ENCODE results near the gene PLIN5.

DNA sequence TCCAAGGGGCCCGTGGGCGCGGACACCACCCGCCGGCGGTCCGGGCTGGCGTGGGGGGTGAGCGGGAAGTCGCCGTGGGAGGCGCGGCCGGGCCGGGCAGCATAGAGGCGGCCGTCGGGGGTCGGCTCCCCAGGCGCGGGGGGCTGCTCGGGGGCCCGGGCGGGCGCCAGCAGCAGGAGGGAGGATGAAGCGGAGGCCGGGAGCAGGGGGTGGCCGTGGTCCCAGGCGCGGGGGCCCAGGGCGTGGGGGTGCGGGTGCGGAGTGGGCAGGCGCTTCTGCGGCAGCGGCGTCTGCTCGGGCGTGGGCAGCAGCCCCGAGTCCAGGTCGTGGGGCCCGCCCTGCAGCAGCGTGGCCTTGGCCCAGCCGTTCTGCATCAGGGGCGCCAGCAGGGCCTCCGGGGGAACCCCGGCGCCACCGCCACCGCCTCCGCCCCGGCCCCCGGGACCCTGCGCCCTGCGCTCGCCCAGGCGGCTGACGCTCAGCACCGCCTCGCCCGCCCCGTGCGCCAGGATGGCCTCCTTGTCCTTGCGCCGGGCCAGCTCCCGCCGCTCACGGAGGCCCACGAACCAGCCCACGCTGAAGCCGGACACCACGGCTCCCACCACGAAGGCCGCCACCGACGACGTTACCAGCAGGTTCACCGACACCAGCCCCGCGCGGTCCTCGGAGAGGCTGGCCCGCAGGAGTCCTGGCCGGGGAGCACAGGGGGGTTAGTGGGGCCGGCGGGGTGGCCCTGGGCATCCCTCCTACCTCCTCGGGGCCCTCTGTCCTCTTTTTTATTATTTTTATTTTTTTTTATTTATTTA lies 9.0 kb upstream of the PLIN5 start:
- TF ChIP-seq, protein P1, sequence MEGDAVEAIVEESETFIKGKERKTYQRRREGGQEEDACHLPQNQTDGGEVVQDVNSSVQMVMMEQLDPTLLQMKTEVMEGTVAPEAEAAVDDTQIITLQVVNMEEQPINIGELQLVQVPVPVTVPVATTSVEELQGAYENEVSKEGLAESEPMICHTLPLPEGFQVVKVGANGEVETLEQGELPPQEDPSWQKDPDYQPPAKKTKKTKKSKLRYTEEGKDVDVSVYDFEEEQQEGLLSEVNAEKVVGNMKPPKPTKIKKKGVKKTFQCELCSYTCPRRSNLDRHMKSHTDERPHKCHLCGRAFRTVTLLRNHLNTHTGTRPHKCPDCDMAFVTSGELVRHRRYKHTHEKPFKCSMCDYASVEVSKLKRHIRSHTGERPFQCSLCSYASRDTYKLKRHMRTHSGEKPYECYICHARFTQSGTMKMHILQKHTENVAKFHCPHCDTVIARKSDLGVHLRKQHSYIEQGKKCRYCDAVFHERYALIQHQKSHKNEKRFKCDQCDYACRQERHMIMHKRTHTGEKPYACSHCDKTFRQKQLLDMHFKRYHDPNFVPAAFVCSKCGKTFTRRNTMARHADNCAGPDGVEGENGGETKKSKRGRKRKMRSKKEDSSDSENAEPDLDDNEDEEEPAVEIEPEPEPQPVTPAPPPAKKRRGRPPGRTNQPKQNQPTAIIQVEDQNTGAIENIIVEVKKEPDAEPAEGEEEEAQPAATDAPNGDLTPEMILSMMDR (conservative IDR thresholded peaks at IDR 0.05 in 1 of 2, IDR thresholded peaks at IDR 0.05 in 1 of 2; ENCODE audit: low read depth in 1 of 2, low read length in 2 of 2): no peak
- no peak for TF ChIP-seq EZH2 (IDR thresholded peaks at IDR 0.05; ENCODE audit: low read length, missing control alignments)
